HG03460 (cell line): ENCODE measurements around the gene SNX8.

Source experiments
- ATAC-seq: cut with Tn5 transposase; IDR thresholded peaks from one replicate; pipeline ENCODE4 v1.9.1; 2021; ENCODE audit not compliant: unreplicated experiment

Gene SNX8

GRCh38 chr7:2247141-2247995 lies 66.9 kb downstream of the SNX8 start:
- ATAC-seq = no peak

- ATAC-seq = no peak
Measured at GRCh38 chr7:2245883-2246675, 68.2 kb downstream of the SNX8 start.

- no peak for ATAC-seq
Measured at GRCh38 chr7:2244404-2244995, 69.7 kb downstream of the SNX8 start.

- no peak for ATAC-seq
Measured at GRCh38 chr7:2243458-2243857, 70.8 kb downstream of the SNX8 start.

GRCh38 chr7:2242541-2243429 lies 71.5 kb downstream of the SNX8 start:
- peak; percentile 27 for ATAC-seq

GRCh38 chr7:2241580-2242540 lies 72.4 kb downstream of the SNX8 start, which contains the start of the genes MRM2 and NUDT1:
TSS of gene MRM2 (minus strand) at chr7:2242205. CDS start at chr7:2242169, 36 bp downstream.
TSS of gene NUDT1 (plus strand) at chr7:2242226. CDS start at chr7:2244575, 2,349 bp downstream.
- ATAC-seq = peak; percentile 66

- no peak for ATAC-seq
Measured at GRCh38 chr7:2239242-2239641, 75.0 kb downstream of the SNX8 start.

GRCh38 chr7:2237109-2237602 lies 77.1 kb downstream of the SNX8 start:
- ATAC-seq = peak; percentile 45

GRCh38 chr7:2233926-2234325 lies 80.3 kb downstream of the SNX8 start:
- ATAC-seq = no peak

- peak; percentile 70 for ATAC-seq
Measured at GRCh38 chr7:2232766-2233520, 81.3 kb downstream of the SNX8 start, which contains the start of gene MAD1L1. TSS of gene MAD1L1 (minus strand) at chr7:2232945. CDS start at chr7:2230133, 2,812 bp downstream.

GRCh38 chr7:2231992-2232765 lies 82.1 kb downstream of the SNX8 start:
- ATAC-seq = peak; percentile 28

GRCh38 chr7:2230882-2231281 lies 83.4 kb downstream of the SNX8 start:
- ATAC-seq = no peak

- ATAC-seq = no peak
Measured at GRCh38 chr7:2230226-2230625, 84.0 kb downstream of the SNX8 start.

GRCh38 chr7:2229467-2229866 lies 84.8 kb downstream of the SNX8 start:
- ATAC-seq = no peak

GRCh38 chr7:2228921-2229320 lies 85.3 kb downstream of the SNX8 start:
- ATAC-seq = no peak

GRCh38 chr7:2227699-2228098 lies 86.5 kb downstream of the SNX8 start:
- ATAC-seq = no peak

- ATAC-seq = no peak
Measured at GRCh38 chr7:2225830-2226229, 88.4 kb downstream of the SNX8 start.

GRCh38 chr7:2225336-2225735 lies 88.9 kb downstream of the SNX8 start:
- no peak for ATAC-seq
